SU-DHL-6 (cell line): ENCODE results near the gene TMEM117.

Experiments
- H2AFZ ChIP-seq: fragments of 200-600 bp; sonication (generic); 2 replicates; pipeline ENCODE4 v1.6.1; 2014; ENCODE audit warnings: low read depth, mild to moderate bottlenecking, moderate library complexity, mixed read lengths, antibody characterized with exemption, low read length; ENCODE audit not compliant: severe bottlenecking
- H3F3A ChIP-seq: fragments of 200-600 bp; shearing (Covaris generic); 2 replicates; pipeline ENCODE4 v1.6.0; 2016; ENCODE audit warnings: antibody characterized with exemption, mild to moderate bottlenecking; ENCODE audit not compliant: insufficient read depth
- H3K27ac ChIP-seq: fragments of 200-600 bp; sonication (generic); 2 replicates; pipeline ENCODE4 v1.5.1; 2016; ENCODE audit warnings: low read depth, mild to moderate bottlenecking, low read length, moderate library complexity, mixed read lengths
- H3K27me3 ChIP-seq: fragments of 200-600 bp; sonication (generic), shearing (Covaris generic); 2 replicates; pipeline ENCODE4 v1.6.0; 2014; ENCODE audit warnings: mild to moderate bottlenecking, low read length
- H3K36me3 ChIP-seq: fragments of 200-600 bp; sonication (generic); 2 replicates; pipeline ENCODE4 v1.6.1; 2014; ENCODE audit warnings: mild to moderate bottlenecking, low read length, mixed read lengths
- H3K4me2 ChIP-seq: fragments of 300-600, 200-600 bp; shearing (Covaris generic), sonication (generic); 2 replicates; pipeline ENCODE4 v1.6.0; 2014; ENCODE audit warnings: low read length, low read depth, mild to moderate bottlenecking; ENCODE audit not compliant: poor library complexity, severe bottlenecking
- H3K4me3 ChIP-seq: fragments of 200-600 bp; sonication (generic); 2 replicates; pipeline ENCODE4 v1.5.1; 2014; ENCODE audit warnings: antibody characterized with exemption, low read length, mild to moderate bottlenecking, mixed read lengths; ENCODE audit not compliant: insufficient read depth, poor library complexity, severe bottlenecking
- H3K79me2 ChIP-seq: fragments of 200-600 bp; sonication (generic); 2 replicates; pipeline ENCODE4 v1.6.1; 2014; ENCODE audit warnings: mild to moderate bottlenecking, low read length, moderate library complexity; ENCODE audit not compliant: insufficient read depth
- H3K9ac ChIP-seq: fragments of 200-600 bp; sonication (generic); 2 replicates; pipeline ENCODE4 v1.7.0; 2014; ENCODE audit warnings: mild to moderate bottlenecking, low read length
- H3K9me2 ChIP-seq: fragments of 200-600 bp; sonication (generic); replicated peaks from 2 replicates; pipeline ENCODE4 v1.6.1; 2014; ENCODE audit warnings: low read length; ENCODE audit not compliant: insufficient read depth
- H3K9me3 ChIP-seq: fragments of 200-600 bp; sonication (generic); 2 replicates; pipeline ENCODE4 v1.6.1; 2014; ENCODE audit warnings: low read length, mixed read lengths; ENCODE audit not compliant: insufficient read depth
- H4K20me1 ChIP-seq: fragments of 200-600 bp; sonication (generic); 2 replicates; pipeline ENCODE4 v1.6.1; 2014; ENCODE audit warnings: low read depth, mild to moderate bottlenecking, antibody characterized with exemption, low read length, moderate library complexity, mixed read lengths
- CTCF ChIP-seq: fragments of 200-600 bp; sonication (generic); IDR thresholded peaks from one replicate; pipeline ENCODE4 v1.5.1; 2017; ENCODE audit warnings: antibody characterized with exemption, mild to moderate bottlenecking, low read length, moderate library complexity; ENCODE audit not compliant: insufficient read depth, poor library complexity, severe bottlenecking
- EZH2phosphoT487 ChIP-seq: fragments of 200-600 bp; sonication (generic), shearing (Covaris generic); conservative IDR thresholded peaks from 2 replicates; pipeline ENCODE4 v1.6.1; 2018; ENCODE audit warnings: mild to moderate bottlenecking, antibody characterized with exemption, low read length, moderate library complexity, mixed read lengths

The TMEM117 gene

GRCh38 chr12:43969882-43970281 lies 134.0 kb downstream of the TMEM117 start:
- H3K9ac ChIP-seq = no peak overlapping the region
- no peaks in the 10 kb centered on the region for H3K9me2 ChIP-seq
- no peaks in the 10 kb centered on the region for H3K36me3 ChIP-seq
- H4K20me1 ChIP-seq = no peaks in the 10 kb centered on the region
- no peak overlapping the region for H3K27ac ChIP-seq
- no peak overlapping the region for H3K4me3 ChIP-seq
- H3K9me3 ChIP-seq = no peaks in the 10 kb centered on the region
- no peak for TF ChIP-seq CTCF
- no peak for TF ChIP-seq EZH2phosphoT487
- H3K4me2 ChIP-seq = no peak overlapping the region
- no peaks in the 10 kb centered on the region for H3F3A ChIP-seq
- no peaks in the 10 kb centered on the region for H3K27me3 ChIP-seq
- no peaks in the 10 kb centered on the region for H3K79me2 ChIP-seq
- no peak overlapping the region for H2AFZ ChIP-seq

GRCh38 chr12:43973385-43973784 lies 137.5 kb downstream of the TMEM117 start:
- Histone ChIP-seq H3K9ac (no peak overlapping the region), H3F3A (no peaks in the 10 kb centered on the region), H3K9me2 (no peaks in the 10 kb centered on the region), H3K27ac (no peak overlapping the region), H3K36me3 (no peaks in the 10 kb centered on the region), H3K4me3 (no peak overlapping the region), H2AFZ (no peak overlapping the region), H4K20me1 (no peaks in the 10 kb centered on the region), H3K4me2 (no peak overlapping the region), H3K9me3 (no peaks in the 10 kb centered on the region), H3K27me3 (no peaks in the 10 kb centered on the region), H3K79me2 (no peaks in the 10 kb centered on the region)
- TF ChIP-seq CTCF (no peak), EZH2phosphoT487 (no peak)

GRCh38 chr12:43973993-43974392 lies 138.1 kb downstream of the TMEM117 start:
- Histone ChIP-seq H4K20me1 (no peaks in the 10 kb centered on the region), H3F3A (no peaks in the 10 kb centered on the region), H3K9ac (no peak overlapping the region), H3K27me3 (no peaks in the 10 kb centered on the region), H3K9me2 (no peaks in the 10 kb centered on the region), H2AFZ (no peak overlapping the region), H3K4me3 (no peak overlapping the region), H3K79me2 (no peaks in the 10 kb centered on the region), H3K4me2 (no peak overlapping the region), H3K36me3 (no peaks in the 10 kb centered on the region), H3K27ac (no peak overlapping the region), H3K9me3 (no peaks in the 10 kb centered on the region)
- no peak for TF ChIP-seq CTCF
- TF ChIP-seq EZH2phosphoT487 = no peak
